ENCODE results near the gene FBXL5. TPM values are rescaled to one million over a fixed set of nuclear protein-coding genes. Genes with fewer than 3 reads are reported as not detected.

FBXL5 gene
- total and polyA plus RNA-seq, 2 of the 13 experiments (the other 11 are each of a cell fraction or from before 2014, with no cell fraction given), result 17.4 to 45.3 TPM

DNA sequence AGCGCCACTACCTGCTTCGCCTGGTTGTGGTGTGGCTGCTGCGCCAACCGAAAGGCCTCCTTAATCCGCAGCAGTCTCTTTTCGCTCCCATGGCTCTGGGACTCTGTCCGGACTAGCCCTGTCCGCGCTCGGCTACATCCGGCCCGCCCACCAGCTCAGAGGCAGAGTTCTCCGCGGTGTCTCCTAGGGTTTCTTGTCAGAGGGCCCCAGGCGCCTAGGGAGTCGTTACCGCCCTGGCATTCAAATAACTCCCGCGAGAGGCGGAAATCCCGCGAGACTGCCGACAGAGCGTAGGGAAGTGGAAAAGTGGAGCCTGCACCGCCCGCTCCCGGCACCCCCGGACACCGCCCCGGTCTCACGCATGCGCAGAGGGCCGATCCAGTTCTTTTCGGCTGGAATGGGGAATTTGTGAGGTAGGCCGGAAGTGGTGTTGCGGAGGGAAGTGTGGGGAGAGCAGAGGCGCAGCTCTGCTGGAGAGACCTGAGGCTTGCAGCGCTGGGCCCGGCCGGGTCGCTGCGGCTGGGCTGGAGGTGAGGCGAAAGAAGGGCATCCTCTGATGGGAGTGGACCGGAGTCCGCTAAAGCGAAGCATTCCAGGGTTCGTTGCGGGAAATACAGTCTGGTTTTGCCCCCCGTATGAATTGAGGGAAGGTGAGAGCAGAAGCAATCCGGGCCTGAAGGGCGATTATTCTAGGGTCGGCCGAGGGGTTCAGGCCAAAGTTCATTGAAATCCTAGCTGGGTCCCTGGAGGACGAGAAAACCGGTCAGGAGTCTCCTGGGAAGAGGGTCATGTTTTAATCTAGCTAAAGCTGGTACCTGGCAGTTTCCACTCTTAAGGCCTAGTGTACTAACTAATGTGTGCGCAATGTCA, 26.4 kb upstream of the FBXL5 start, which contains the start of gene FAM200B (continued):
- TF ChIP-seq PPARG (CRISPR knock-in tag; conservative IDR thresholded peaks at IDR 0.05) (peak; percentile 11; the same call in 1 of the 2 replicates), MTF2 (CRISPR knock-in tag; IDR thresholded peaks at IDR 0.05; ENCODE audit: borderline replicate concordance) (no peak), ELK4 (CRISPR knock-in tag; IDR thresholded peaks at IDR 0.05; ENCODE audit: borderline replicate concordance) (no peak), ETV6 (CRISPR knock-in tag; conservative IDR thresholded peaks at IDR 0.05) (no peak), ZNF781 (CRISPR knock-in tag; IDR thresholded peaks at IDR 0.05; ENCODE audit: borderline replicate concordance, not compliant biosample characterization) (peak; percentile 48), SIN3A (IDR thresholded peaks at IDR 0.05; ENCODE audit: borderline replicate concordance, low read depth, low read length) (peak; percentile 99), ZNF121 (CRISPR knock-in tag; IDR thresholded peaks at IDR 0.05) (no peak), FOXK1 (CRISPR knock-in tag; IDR thresholded peaks at IDR 0.05; ENCODE audit: borderline replicate concordance, low read depth) (peak; percentile 40; the same call in 1 of the 2 replicates), HNF4A (CRISPR knock-in tag; IDR thresholded peaks at IDR 0.05) (peak; percentile 75), TCF7 (IDR thresholded peaks at IDR 0.05; ENCODE audit: low read depth) (no peak), RCOR2 (CRISPR knock-in tag; IDR thresholded peaks at IDR 0.05) (peak; percentile 40; the same call in 1 of the 2 replicates), TCF12 (IDR thresholded peaks at IDR 0.05) (no peak), TCF12 (CRISPR knock-in tag; IDR thresholded peaks at IDR 0.05) (no peak), ZNF546 (CRISPR knock-in tag; conservative IDR thresholded peaks at IDR 0.05) (peak; percentile 96), ONECUT2 (CRISPR knock-in tag; IDR thresholded peaks at IDR 0.05) (no peak), ZNF83 (CRISPR knock-in tag; IDR thresholded peaks at IDR 0.05; ENCODE audit: borderline replicate concordance) (no peak; the same call in 1 of the 2 replicates), ZNF891 (CRISPR knock-in tag; IDR thresholded peaks at IDR 0.05) (peak; percentile 77; the same call in 1 of the 2 replicates), ZNF350 (CRISPR knock-in tag; IDR thresholded peaks at IDR 0.05; ENCODE audit: borderline replicate concordance, low read depth) (peak; percentile 87; the same call in 1 of the 2 replicates), ZSCAN30 (CRISPR knock-in tag; IDR thresholded peaks at IDR 0.05) (no peak)
- TF ChIP-seq, protein P1, sequence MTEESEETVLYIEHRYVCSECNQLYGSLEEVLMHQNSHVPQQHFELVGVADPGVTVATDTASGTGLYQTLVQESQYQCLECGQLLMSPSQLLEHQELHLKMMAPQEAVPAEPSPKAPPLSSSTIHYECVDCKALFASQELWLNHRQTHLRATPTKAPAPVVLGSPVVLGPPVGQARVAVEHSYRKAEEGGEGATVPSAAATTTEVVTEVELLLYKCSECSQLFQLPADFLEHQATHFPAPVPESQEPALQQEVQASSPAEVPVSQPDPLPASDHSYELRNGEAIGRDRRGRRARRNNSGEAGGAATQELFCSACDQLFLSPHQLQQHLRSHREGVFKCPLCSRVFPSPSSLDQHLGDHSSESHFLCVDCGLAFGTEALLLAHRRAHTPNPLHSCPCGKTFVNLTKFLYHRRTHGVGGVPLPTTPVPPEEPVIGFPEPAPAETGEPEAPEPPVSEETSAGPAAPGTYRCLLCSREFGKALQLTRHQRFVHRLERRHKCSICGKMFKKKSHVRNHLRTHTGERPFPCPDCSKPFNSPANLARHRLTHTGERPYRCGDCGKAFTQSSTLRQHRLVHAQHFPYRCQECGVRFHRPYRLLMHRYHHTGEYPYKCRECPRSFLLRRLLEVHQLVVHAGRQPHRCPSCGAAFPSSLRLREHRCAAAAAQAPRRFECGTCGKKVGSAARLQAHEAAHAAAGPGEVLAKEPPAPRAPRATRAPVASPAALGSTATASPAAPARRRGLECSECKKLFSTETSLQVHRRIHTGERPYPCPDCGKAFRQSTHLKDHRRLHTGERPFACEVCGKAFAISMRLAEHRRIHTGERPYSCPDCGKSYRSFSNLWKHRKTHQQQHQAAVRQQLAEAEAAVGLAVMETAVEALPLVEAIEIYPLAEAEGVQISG (CRISPR knock-in tag; IDR thresholded peaks at IDR 0.05), result peak; percentile 84
- TF ChIP-seq, protein P2, sequence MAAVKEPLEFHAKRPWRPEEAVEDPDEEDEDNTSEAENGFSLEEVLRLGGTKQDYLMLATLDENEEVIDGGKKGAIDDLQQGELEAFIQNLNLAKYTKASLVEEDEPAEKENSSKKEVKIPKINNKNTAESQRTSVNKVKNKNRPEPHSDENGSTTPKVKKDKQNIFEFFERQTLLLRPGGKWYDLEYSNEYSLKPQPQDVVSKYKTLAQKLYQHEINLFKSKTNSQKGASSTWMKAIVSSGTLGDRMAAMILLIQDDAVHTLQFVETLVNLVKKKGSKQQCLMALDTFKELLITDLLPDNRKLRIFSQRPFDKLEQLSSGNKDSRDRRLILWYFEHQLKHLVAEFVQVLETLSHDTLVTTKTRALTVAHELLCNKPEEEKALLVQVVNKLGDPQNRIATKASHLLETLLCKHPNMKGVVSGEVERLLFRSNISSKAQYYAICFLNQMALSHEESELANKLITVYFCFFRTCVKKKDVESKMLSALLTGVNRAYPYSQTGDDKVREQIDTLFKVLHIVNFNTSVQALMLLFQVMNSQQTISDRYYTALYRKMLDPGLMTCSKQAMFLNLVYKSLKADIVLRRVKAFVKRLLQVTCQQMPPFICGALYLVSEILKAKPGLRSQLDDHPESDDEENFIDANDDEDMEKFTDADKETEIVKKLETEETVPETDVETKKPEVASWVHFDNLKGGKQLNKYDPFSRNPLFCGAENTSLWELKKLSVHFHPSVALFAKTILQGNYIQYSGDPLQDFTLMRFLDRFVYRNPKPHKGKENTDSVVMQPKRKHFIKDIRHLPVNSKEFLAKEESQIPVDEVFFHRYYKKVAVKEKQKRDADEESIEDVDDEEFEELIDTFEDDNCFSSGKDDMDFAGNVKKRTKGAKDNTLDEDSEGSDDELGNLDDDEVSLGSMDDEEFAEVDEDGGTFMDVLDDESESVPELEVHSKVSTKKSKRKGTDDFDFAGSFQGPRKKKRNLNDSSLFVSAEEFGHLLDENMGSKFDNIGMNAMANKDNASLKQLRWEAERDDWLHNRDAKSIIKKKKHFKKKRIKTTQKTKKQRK (IDR thresholded peaks at IDR 0.05; ENCODE audit: low read length), result no peak
- TF ChIP-seq, protein P3, sequence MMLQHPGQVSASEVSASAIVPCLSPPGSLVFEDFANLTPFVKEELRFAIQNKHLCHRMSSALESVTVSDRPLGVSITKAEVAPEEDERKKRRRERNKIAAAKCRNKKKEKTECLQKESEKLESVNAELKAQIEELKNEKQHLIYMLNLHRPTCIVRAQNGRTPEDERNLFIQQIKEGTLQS (CRISPR knock-in tag; IDR thresholded peaks at IDR 0.05), result no peak
